Right atrium auricular region (tissue), 2 donors: Measurements from ENCODE around the gene FBN3. TPM values are rescaled to one million over a fixed set of nuclear protein-coding genes. Genes with fewer than 3 reads are reported as not detected.
A peak's percentile ranks its signal among the peaks of the same experiment; 100 is the strongest.

Experiments
- DNase-seq: peaks from one replicate; pipeline ENCODE4 v3.0.0-alpha.2; 2019; ENCODE audit warnings: low spot score
- H3K27ac ChIP-seq, 2 donors: fragments of 200-600 bp; sonication (generic); 1 replicate in 1 of 2; 2 replicates in 1 of 2; pipeline ENCODE4 v1.5.1; 2016 to 2019
- H3K27me3 ChIP-seq, 2 donors: fragments of 200-600 bp; sonication (generic); one replicate each; pipeline versions ENCODE4 v1.5.1 to v1.6.0; 2017 to 2019
- H3K36me3 ChIP-seq: fragments of 200-600 bp; sonication (generic); one replicate; pipeline ENCODE4 v1.5.1; 2016
- H3K4me1 ChIP-seq, 2 donors: fragments of 200-600 bp; sonication (generic); one replicate each; pipeline versions ENCODE4 v1.5.1 to v1.6.0; 2017 to 2019
- H3K4me3 ChIP-seq, 2 donors: fragments of 200-600 bp; sonication (generic); 1 replicate in 1 of 2; 2 replicates in 1 of 2; pipeline ENCODE4 v1.5.1; 2017 to 2019; ENCODE audit warnings: mild to moderate bottlenecking in 1 of 2, moderate library complexity in 1 of 2
- H3K9me3 ChIP-seq, 2 donors: fragments of 200-600 bp; sonication (generic); one replicate each; pipeline ENCODE4 v1.5.1; 2019
- total RNA-seq, 2 donors: library from RNA; depleted of rRNA; stranded (reverse); fragments of >200 nt; gene quantifications; one replicate each; pipeline ENCODE4 v1.1.0, GENCODE V29; 2016
- TF ChIP-seq, protein P1 (sequence below), 2 donors: fragments of 200-600 bp; sonication (generic); IDR thresholded peaks; one replicate each; pipeline ENCODE4 v1.5.1; 2019; ENCODE audit warnings: antibody characterized with exemption in 2 of 2

Gene FBN3
- total RNA-seq = not detected

DNA sequence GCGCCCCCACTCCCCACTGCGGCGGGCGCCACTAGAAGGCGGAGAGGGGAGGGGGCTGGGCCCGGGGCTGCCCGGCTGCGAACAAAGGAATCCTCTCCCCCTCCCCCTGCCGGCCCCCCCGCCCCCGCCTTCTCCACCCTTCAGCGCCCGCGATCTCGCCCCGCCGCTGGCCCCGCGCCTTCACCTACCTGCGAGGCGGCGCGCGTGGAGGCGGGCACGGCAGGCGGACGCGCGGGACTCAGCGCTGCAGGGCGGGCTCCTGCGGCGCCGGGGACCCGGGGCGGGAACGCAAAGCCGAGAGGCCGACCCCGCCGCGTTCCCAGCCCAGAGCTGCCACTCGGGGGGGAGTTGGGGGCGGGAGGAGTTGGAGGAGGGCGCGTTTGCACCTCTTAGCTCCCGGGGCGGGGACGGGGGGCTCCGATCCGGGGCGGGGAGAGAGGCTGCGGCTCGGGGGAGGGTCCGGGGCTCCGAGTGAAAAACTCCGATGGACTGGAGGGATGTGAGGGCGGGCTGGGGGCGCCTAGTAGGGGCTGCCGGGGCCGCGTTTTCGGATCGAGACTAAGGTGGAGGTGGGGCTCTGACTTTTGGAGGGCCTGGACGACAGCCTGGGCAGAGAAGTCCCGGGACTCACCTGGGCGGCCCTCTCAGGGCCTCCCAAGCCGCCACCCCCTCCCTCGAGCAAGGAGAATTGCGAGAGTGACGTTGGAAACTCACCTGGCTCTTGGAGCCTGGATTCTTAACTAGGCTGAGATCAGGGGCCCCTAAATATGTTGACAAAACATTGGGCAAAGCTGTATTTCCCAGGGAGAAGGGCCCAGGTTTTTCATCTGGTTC, at the start of gene FBN3:
Gene FBN3 (minus strand): TSS at position 332 of the 834 bp plus-strand sequence. CDS start 2,112 bp downstream, outside the sequence.
- DNase-seq = no peak
- Histone ChIP-seq H3K4me3 (peak within 1 kb of the TSS in 1 of 2 donors; percentile 41), H3K27ac (no peak within 1 kb of the TSS), H3K9me3 (no peaks in the 10 kb centered on the region), H3K4me1 (peaks cover 0 to 18% of the 10 kb centered on the region in 2 donors), H3K36me3 (no peaks in the 10 kb centered on the region), H3K27me3 (peaks cover 2 to 18% of the 10 kb centered on the region in 2 donors)
- TF ChIP-seq, protein P1, sequence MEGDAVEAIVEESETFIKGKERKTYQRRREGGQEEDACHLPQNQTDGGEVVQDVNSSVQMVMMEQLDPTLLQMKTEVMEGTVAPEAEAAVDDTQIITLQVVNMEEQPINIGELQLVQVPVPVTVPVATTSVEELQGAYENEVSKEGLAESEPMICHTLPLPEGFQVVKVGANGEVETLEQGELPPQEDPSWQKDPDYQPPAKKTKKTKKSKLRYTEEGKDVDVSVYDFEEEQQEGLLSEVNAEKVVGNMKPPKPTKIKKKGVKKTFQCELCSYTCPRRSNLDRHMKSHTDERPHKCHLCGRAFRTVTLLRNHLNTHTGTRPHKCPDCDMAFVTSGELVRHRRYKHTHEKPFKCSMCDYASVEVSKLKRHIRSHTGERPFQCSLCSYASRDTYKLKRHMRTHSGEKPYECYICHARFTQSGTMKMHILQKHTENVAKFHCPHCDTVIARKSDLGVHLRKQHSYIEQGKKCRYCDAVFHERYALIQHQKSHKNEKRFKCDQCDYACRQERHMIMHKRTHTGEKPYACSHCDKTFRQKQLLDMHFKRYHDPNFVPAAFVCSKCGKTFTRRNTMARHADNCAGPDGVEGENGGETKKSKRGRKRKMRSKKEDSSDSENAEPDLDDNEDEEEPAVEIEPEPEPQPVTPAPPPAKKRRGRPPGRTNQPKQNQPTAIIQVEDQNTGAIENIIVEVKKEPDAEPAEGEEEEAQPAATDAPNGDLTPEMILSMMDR (IDR thresholded peaks at IDR 0.05) = no peak

DNA sequence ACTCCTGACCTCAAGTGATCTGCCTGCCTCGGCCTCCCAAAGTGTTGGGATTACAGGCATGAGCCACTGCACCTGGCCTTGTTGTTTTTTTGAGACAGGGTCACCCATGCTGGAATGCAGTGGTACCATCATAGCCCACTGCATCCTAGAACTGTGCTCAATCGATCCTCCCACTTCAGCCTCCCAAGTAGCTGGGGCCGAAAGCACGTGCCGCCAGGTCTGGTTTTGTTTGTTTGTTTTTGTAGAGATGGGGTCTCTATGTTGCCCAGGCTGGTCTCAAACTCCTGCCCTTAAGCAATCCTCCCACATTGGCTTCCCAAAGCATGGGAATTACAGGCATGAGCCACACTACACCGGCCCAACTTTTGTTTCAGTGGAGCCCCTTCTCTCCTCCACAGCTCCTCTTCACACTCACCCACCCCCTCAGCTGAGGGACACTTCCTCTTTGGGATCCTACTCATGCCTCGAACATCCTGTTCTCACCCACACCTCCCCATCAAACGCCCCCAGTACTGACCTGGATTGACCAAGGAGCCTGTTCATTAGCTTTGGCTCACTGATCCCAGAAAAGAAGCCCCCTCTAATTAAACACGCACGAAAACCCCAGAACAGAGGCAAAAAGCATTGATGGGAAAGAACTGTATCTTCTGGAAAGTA, 47.0 kb upstream of the FBN3 start:
- H3K27ac ChIP-seq = no peak overlapping the region
- no peaks in the 10 kb centered on the region for H3K36me3 ChIP-seq
- no peaks in the 10 kb centered on the region for H3K27me3 ChIP-seq
- no peak for DNase-seq
- TF ChIP-seq, protein P1 (IDR thresholded peaks at IDR 0.05) = no peak
- no peak overlapping the region for H3K4me3 ChIP-seq
- no peaks in the 10 kb centered on the region for H3K9me3 ChIP-seq
- peaks cover 0 to 13% of the 10 kb centered on the region in 2 donors for H3K4me1 ChIP-seq

DNA sequence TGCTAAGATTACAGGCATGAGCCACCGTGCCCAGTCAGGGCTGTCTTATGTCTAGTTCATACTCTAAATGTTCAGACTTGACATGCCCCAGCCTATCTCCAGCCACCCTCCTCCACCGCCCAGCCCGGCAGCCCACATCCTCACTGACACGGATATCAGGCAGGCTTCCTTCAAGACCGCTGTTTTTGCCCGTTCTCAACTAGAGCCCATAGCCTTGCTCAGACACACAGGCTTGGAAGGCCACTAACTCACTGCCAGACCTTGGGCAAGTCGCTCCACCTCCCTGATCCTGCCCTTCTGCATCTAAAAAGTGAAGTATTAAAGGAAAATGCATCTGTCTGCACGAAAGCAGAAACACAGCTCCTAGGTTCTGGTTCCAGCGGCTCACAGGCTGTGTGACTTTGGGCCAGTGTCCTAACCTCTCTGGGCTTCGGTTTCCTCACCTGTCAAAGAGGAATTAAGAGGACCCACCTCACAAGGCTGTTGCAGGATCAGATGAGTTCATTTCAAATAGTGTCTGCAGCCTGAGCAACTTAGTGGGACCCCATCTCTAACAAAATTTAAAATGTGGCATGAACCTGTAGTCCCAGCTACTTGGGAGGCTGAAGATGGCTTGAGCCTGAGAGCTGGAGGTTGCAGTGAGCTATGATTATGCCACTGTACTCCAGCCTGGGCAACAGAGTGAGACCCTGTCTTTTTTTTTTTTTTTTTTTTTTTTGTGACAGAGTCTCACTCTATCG, 45.3 kb upstream of the FBN3 start:
- H3K9me3 ChIP-seq = no peaks in the 10 kb centered on the region
- no peak for DNase-seq
- H3K4me1 ChIP-seq = peaks cover 0 to 13% of the 10 kb centered on the region in 2 donors
- H3K36me3 ChIP-seq = no peaks in the 10 kb centered on the region
- peak overlapping the region in 1 of 2 donors; percentile 31 for H3K4me3 ChIP-seq
- no peaks in the 10 kb centered on the region for H3K27me3 ChIP-seq
- TF ChIP-seq, protein P1 (IDR thresholded peaks at IDR 0.05) = no peak
- H3K27ac ChIP-seq = no peak overlapping the region

DNA sequence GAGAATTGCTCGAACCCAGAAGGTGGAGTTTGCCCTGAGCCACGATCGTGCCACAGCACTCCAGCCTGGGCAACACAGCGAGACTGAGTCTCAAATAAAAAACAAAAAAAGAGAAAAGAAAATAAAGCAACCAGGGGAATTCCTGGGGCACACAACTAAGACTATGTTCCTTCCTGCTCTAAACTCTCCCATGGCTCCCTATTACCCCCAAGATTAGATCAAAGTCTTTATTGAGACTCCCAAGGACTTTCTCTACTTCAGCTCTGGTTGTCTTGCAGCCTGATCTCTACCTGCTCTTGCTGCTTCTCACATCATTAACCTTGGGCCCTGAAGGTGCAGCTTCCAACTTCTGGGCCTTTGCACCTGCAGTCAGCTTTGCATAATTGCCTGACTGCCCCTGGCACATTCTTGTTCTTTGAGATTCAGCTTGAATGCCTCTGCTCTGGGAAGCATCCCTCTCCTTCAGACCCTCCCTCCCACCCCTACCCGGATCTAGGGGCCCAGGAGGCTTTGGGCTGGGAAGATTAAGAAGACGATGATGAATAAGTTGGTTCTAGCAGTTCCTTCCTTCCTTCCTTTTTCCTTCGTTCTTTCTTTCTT, 42.9 kb upstream of the FBN3 start:
- DNase-seq = no peak
- Histone ChIP-seq H3K27ac (no peak overlapping the region), H3K27me3 (no peaks in the 10 kb centered on the region), H3K4me3 (no peak overlapping the region), H3K4me1 (peaks cover 0 to 13% of the 10 kb centered on the region in 2 donors), H3K9me3 (no peaks in the 10 kb centered on the region), H3K36me3 (no peaks in the 10 kb centered on the region)
- TF ChIP-seq, protein P1 (IDR thresholded peaks at IDR 0.05) = no peak

DNA sequence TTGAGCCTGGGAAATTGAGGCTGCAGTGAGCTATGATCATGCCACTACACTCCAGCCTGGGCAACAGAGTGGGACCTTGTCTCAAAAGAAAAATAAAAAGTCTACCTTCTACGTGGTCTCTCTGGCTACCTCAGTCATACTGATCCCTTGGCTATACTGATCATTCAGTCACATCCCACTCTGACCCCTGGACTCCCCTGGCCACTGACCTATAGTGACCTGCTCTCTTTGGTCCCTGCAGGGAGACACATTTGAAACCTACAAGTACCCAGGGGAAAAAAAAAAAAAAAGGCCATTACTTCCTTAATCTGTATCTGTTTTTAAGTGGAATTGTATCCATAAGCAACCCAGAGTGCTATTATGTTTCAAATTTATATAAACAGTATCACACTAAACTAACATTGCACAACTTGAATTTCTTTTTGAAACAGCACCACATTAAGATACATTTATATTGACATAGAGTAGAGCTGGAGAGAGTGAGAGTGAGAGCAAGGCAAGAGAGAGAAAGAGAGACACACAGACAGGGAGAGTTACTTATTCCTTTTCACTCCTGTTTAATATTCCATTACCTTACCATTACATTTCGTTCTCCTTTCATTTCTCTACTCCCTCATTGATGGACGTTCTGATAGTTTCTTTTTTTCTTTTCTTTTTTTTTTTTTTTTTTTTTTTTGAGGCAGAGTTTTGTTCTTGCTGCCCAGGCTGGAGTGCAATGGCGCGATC, 36.1 kb upstream of the FBN3 start:
- no peaks in the 10 kb centered on the region for H3K27me3 ChIP-seq
- H3K9me3 ChIP-seq = no peaks in the 10 kb centered on the region
- TF ChIP-seq, protein P1 (IDR thresholded peaks at IDR 0.05) = no peak
- no peaks in the 10 kb centered on the region for H3K36me3 ChIP-seq
- no peaks in the 10 kb centered on the region for H3K4me1 ChIP-seq
- no peak for DNase-seq
- H3K4me3 ChIP-seq = no peak overlapping the region
- H3K27ac ChIP-seq = no peak overlapping the region
